H1 (cell line): ENCODE data around the gene TSR3.

ENCODE experiments used
- ATF3 ChIP-seq: IDR thresholded peaks from 2 replicates; pipeline ENCODE4 v1.6.1; 2011; ENCODE audit warnings: low read depth, mild to moderate bottlenecking, low read length; ENCODE audit not compliant: insufficient read depth
- CBX5 ChIP-seq: fragments of 300-800, 300-1000 bp; sonication (generic); IDR thresholded peaks from 2 replicates; pipeline ENCODE4 v1.7.1; 2016; ENCODE audit warnings: antibody characterized with exemption, low read length, low read depth
- CTCF ChIP-seq, 3 experiments: IDR thresholded peaks; 1 replicate in 2 of 3; 2 replicates in 1 of 3; pipeline versions ENCODE4 v1.5.1 to v1.6.1; 2011; ENCODE audit warnings: low read length in 3 of 3, mild to moderate bottlenecking in 3 of 3, inconsistent platforms in 2 of 3, low read depth in 1 of 3, moderate library complexity in 1 of 3; ENCODE audit not compliant: insufficient read depth in 1 of 3; ENCODE audit errors: control extremely low read depth in 1 of 3
- POU5F1 ChIP-seq: IDR thresholded peaks from 2 replicates; pipeline ENCODE4 v1.6.1; 2011; ENCODE audit warnings: low read depth, mild to moderate bottlenecking, low read length, moderate library complexity
- USF2 ChIP-seq: IDR thresholded peaks from 2 replicates; pipeline ENCODE4 v1.6.1; 2011; ENCODE audit warnings: low read length, improper control_type of control experiment
- ZNF274 ChIP-seq: IDR thresholded peaks from 2 replicates; pipeline ENCODE4 v1.7.0; 2012; ENCODE audit warnings: low read length, borderline replicate concordance; ENCODE audit errors: extremely low read depth

- TF ChIP-seq ATF3 (no peak), CTCF (IDR thresholded peaks at IDR 0.05; ENCODE audit: control extremely low read depth in 1 of 3, insufficient read depth in 1 of 3, low read depth in 1 of 3, low read length in 3 of 3) (no peak; a peak in 1 of 4 replicates), CBX5 (no peak), ZNF274 (no peak), POU5F1 (no peak), USF2 (no peak)
Observed at GRCh38 chr16:1378087-1378803, 26.6 kb upstream of the TSR3 start.
